Measurements from ENCODE around the gene RASAL2. TPM values are rescaled to one million over a fixed set of nuclear protein-coding genes. Genes with fewer than 3 reads are reported as not detected.

Gene RASAL2
- total RNA-seq, 1 donor from 2014 or later = 44.2 TPM

GRCh38 chr1:178160736-178161475 lies 67.0 kb downstream of the RASAL2 start:
- DNase-seq (ENCODE audit: low read depth) (no peak), FAIRE-seq (peak; percentile 5)
- Histone ChIP-seq H2AFZ (ENCODE audit: low read depth, low read length) (no peak overlapping the region), H3K4me1 (ENCODE audit: insufficient read depth, low read length) (peaks cover 8% of the 10 kb centered on the region), H3K4me2 (ENCODE audit: low read length) (no peak overlapping the region), H4K20me1 (ENCODE audit: insufficient read depth, low read length) (peaks cover under 1% of the 10 kb centered on the region), H3K27me3 (ENCODE audit: insufficient read depth, low read length) (no peaks in the 10 kb centered on the region), H3K9ac (ENCODE audit: low read length) (no peak overlapping the region), H3K27ac (ENCODE audit: low read depth, low read length) (no peak overlapping the region), H3K79me2 (ENCODE audit: insufficient read depth, low read length) (peaks cover 68% of the 10 kb centered on the region), H3K9me3 (ENCODE audit: insufficient read depth, low read depth, low read length) (no peaks in the 10 kb centered on the region), H3K36me3 (ENCODE audit: insufficient read depth, low read length) (no peaks in the 10 kb centered on the region), H3K4me3 (ENCODE audit: insufficient read depth, low read depth, low read length) (no peak overlapping the region)
- TF ChIP-seq EZH2 (IDR thresholded peaks at IDR 0.05; ENCODE audit: insufficient read depth, low read length) = no peak
- TF ChIP-seq CTCF (IDR thresholded peaks at IDR 0.05; ENCODE audit: insufficient read depth, low read depth, low read length) = no peak
- Mint-ChIP-seq H3K9me3 (ENCODE audit: unreplicated experiment) (no peaks in the 10 kb centered on the region), H3K4me1 (ENCODE audit: low read depth, unreplicated experiment) (peaks cover 18% of the 10 kb centered on the region), H3K36me3 (ENCODE audit: low read depth, unreplicated experiment) (no peaks in the 10 kb centered on the region), H3K27me3 (ENCODE audit: low read depth, unreplicated experiment) (no peaks in the 10 kb centered on the region), H3K27ac (ENCODE audit: unreplicated experiment) (no peak overlapping the region), H3K4me3 (ENCODE audit: unreplicated experiment) (no peak overlapping the region)

GRCh38 chr1:178161516-178161915 lies 67.6 kb downstream of the RASAL2 start:
- Mint-ChIP-seq H3K27ac (ENCODE audit: unreplicated experiment) (no peak overlapping the region), H3K9me3 (ENCODE audit: unreplicated experiment) (no peaks in the 10 kb centered on the region), H3K27me3 (ENCODE audit: low read depth, unreplicated experiment) (no peaks in the 10 kb centered on the region), H3K4me3 (ENCODE audit: unreplicated experiment) (no peak overlapping the region), H3K4me1 (ENCODE audit: low read depth, unreplicated experiment) (peaks cover 19% of the 10 kb centered on the region), H3K36me3 (ENCODE audit: low read depth, unreplicated experiment) (no peaks in the 10 kb centered on the region)
- H3K27ac ChIP-seq (ENCODE audit: low read depth, low read length) = no peak overlapping the region
- no peak for DNase-seq (ENCODE audit: low read depth)
- H2AFZ ChIP-seq (ENCODE audit: low read depth, low read length) = no peak overlapping the region
- H3K9me3 ChIP-seq (ENCODE audit: insufficient read depth, low read depth, low read length) = no peaks in the 10 kb centered on the region
- no peak overlapping the region for H3K9ac ChIP-seq (ENCODE audit: low read length)
- H3K27me3 ChIP-seq (ENCODE audit: insufficient read depth, low read length) = no peaks in the 10 kb centered on the region
- peaks cover 6% of the 10 kb centered on the region for H3K4me1 ChIP-seq (ENCODE audit: insufficient read depth, low read length)
- no peak overlapping the region for H3K4me2 ChIP-seq (ENCODE audit: low read length)
- H3K4me3 ChIP-seq (ENCODE audit: insufficient read depth, low read depth, low read length) = no peak overlapping the region
- H3K79me2 ChIP-seq (ENCODE audit: insufficient read depth, low read length) = peaks cover 68% of the 10 kb centered on the region
- TF ChIP-seq EZH2 (IDR thresholded peaks at IDR 0.05; ENCODE audit: insufficient read depth, low read length) = no peak
- no peak for TF ChIP-seq CTCF (IDR thresholded peaks at IDR 0.05; ENCODE audit: insufficient read depth, low read depth, low read length)
- no peak for FAIRE-seq
- no peaks in the 10 kb centered on the region for H3K36me3 ChIP-seq (ENCODE audit: insufficient read depth, low read length)
- H4K20me1 ChIP-seq (ENCODE audit: insufficient read depth, low read length) = no peaks in the 10 kb centered on the region

GRCh38 chr1:178165196-178165595 lies 71.3 kb downstream of the RASAL2 start:
- Histone ChIP-seq H3K9me3 (ENCODE audit: insufficient read depth, low read depth, low read length) (no peaks in the 10 kb centered on the region), H2AFZ (ENCODE audit: low read depth, low read length) (no peak overlapping the region), H3K27me3 (ENCODE audit: insufficient read depth, low read length) (no peaks in the 10 kb centered on the region), H3K4me2 (ENCODE audit: low read length) (no peak overlapping the region), H3K79me2 (ENCODE audit: insufficient read depth, low read length) (peaks cover 45% of the 10 kb centered on the region), H3K27ac (ENCODE audit: low read depth, low read length) (no peak overlapping the region), H4K20me1 (ENCODE audit: insufficient read depth, low read length) (no peaks in the 10 kb centered on the region), H3K36me3 (ENCODE audit: insufficient read depth, low read length) (no peaks in the 10 kb centered on the region), H3K9ac (ENCODE audit: low read length) (no peak overlapping the region), H3K4me3 (ENCODE audit: insufficient read depth, low read depth, low read length) (no peak overlapping the region), H3K4me1 (ENCODE audit: insufficient read depth, low read length) (peaks cover 12% of the 10 kb centered on the region)
- FAIRE-seq (peak; percentile 50), DNase-seq (ENCODE audit: low read depth) (no peak)
- Mint-ChIP-seq H3K27ac (ENCODE audit: unreplicated experiment) (no peak overlapping the region), H3K9me3 (ENCODE audit: unreplicated experiment) (no peaks in the 10 kb centered on the region), H3K36me3 (ENCODE audit: low read depth, unreplicated experiment) (no peaks in the 10 kb centered on the region), H3K27me3 (ENCODE audit: low read depth, unreplicated experiment) (no peaks in the 10 kb centered on the region), H3K4me1 (ENCODE audit: low read depth, unreplicated experiment) (peaks cover 33% of the 10 kb centered on the region), H3K4me3 (ENCODE audit: unreplicated experiment) (no peak overlapping the region)
- TF ChIP-seq EZH2 (IDR thresholded peaks at IDR 0.05; ENCODE audit: insufficient read depth, low read length) = no peak
- TF ChIP-seq CTCF (IDR thresholded peaks at IDR 0.05; ENCODE audit: insufficient read depth, low read depth, low read length) = no peak
